Muscle of arm (tissue), 12 donors: ENCODE measurements around the gene MRFAP1L1. TPM values are rescaled to one million over a fixed set of nuclear protein-coding genes. Genes with fewer than 3 reads are reported as not detected.

Experiments used
- DNase-seq: peaks from one replicate; pipeline ENCODE4 v3.0.0-alpha.2; 2013
- polyA plus RNA-seq, 12 donors: library from polyadenylated mRNA; unstranded; fragments of 120-200 nt; gene quantifications; one replicate each; pipeline ENCODE4 v1.2.1, GENCODE V29; 2013; ENCODE audit not compliant: insufficient read length in 12 of 12

Gene MRFAP1L1
- polyA plus RNA-seq, 12 donors: 50.4 to 76.4 (median 58.7) TPM; not detected in 1

DNA sequence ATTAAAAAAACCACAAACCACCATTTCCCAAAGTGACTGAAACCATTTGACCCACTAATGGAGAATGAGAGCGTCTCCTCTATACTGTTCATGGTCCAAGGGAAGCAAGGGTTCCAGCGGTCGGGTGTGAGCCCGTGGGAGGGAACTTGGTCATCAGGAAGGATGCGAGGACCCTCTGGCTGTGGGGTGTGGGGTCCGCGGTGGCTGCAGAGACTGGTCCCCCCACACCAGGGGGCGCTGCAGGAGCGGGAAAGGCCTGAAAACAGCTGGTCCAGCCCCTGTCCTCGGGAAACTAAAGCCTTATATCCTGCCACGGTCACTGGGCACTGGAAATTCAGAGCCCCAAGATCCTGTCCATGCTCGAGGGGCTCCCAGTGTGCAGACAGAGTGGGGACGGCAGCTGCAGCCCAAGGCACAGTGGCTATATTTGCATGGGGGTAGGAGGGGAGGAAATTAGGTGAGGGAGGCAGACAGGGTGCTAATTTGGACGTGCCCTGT is 10.6 kb upstream of the MRFAP1L1 start:
- peak; percentile 78 for DNase-seq

DNA sequence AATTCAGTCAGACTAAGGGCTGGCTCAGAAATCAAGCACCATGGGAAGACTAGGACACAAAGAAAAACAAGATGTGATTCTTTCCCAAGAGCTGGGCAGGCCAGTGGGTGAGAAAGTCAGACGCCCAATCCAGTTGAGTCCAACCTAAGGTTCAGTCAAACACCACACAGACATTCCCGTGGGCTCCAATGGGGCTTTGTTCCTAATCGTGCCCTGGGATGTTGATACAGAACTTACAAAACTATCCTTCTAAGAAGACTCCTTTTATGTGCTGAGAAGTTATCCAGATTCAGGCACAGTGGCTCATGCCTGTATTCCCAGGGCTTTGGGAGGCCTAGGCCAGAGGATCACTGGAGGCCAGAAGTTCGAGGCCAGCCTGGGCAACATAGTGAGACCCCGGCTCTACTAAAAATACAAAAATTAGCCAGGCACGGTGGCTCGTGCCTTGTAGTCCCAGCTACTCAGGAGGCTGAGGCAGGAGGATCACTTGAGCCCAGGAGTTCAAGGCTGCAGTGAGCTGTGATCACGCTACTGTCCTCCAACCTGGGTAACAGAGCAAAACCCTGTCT is 10.0 kb upstream of the MRFAP1L1 start:
- DNase-seq: no peak

DNA sequence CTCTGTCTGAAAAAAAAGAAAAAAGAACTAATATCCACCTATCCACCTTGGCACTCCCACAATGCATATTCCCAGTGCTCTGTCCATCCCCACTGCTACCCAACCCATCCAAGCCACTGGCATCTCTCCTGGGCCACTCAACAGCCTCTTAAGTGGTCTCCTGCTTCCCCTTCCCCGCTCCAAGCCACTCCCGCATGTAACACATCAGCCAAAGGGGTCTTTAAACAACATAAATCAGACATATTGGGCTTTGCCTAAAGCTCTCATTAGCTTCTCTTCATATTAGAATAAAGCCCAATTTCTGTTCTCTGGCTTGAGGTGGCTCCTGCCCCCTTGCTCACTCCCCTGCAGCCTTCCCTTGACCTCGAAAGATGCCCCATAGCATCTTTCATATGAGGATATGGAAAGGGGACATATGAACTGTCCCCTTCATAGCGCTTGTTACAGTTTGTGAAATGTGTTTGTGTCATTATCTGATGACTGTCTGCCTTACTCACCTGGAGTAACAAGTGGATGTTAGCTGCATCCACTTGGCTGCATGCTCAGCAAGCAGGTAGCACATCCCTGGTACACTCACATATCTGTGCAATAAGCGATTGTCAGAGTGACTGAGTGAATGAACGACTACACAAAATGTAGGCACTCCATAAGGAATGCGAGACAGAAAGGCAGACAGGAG is 9.4 kb upstream of the MRFAP1L1 start:
- no peak for DNase-seq

DNA sequence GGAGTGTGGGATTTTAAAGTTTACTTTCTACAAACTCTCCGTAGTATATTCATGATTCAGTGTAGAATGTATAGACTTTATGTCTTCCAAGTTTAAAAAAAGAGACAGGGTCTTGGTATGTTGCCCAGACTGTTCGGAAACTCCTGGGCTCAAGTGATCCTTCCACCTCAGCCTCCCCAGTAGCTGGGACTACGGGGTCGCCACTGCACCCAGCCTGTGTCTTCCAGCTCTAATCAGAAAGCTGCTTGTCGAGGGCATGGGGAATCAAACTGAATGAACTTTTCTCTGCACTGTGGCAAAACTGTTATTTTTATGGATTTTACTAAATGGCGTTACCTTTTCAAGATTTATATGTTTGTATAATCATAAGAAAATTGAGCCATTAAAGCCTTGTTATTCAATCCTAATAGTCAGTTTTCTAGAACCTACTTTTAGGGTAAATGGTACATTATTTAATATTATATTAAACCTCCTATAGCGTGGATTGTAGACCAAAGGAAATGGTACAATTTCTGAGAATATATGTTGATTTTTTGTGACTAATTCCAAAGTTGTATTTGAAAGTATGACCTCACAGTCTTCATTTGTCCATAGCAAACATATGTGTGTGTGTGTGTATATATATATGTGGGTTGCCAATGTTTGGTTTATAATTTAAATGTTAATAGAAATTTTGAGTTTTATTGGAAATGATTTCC is 7.4 kb upstream of the MRFAP1L1 start:
- DNase-seq: no peak

DNA sequence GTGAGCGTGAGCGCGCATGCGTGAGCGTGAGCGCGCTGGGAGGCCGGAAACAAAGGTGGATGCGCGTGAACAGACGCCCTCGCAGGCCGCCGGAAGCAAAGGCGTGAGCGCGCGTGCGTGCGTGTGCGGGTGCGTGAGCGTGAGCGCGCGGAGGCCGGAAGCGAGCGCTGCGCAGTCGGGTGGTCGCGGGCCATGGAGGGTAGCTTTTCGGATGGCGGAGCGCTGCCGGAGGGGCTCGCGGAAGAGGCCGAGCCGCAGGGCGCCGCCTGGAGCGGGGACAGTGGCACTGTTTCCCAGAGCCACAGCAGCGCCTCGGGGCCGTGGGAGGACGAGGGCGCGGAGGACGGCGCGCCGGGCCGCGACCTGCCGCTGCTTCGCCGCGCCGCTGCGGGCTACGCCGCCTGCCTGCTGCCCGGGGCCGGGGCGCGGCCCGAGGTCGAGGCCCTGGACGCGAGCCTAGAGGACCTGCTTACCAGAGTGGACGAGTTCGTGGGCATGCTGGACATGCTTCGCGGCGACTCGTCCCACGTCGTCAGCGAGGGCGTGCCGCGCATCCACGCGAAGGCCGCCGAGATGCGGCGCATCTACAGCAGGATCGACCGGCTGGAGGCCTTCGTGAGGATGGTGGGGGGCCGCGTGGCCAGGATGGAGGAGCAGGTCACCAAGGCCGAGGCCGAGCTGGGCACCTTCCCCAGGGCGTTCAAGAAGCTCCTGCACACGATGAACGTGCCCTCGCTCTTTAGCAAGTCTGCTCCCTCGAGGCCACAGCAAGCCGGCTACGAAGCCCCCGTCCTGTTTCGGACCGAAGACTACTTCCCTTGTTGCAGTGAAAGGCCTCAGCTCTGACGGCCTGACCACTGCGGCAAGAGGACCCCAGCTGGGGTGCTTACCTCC is 6.6 kb upstream of the MRFAP1L1 start, which contains the start of gene BLOC1S4:
Gene BLOC1S4, plus strand, starts transcription at position 157 of the 894 bp plus-strand sequence. Its CDS starts 36 bp downstream, at position 193.
- DNase-seq: peak; percentile 94

DNA sequence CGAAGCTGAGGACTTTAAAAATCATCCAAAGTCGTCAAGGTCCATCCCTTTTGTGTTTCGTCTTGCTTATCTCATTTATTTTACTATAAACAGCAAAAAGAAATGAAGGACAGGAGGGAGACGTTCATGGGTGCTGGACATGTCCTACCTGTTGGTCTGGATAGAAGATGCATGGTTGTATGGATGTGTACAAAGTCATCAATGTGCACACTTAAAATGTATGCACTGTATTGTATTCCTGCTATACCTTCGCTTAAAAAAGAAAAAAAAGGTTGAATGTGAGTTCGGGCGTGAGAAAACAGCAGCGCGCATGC is 6.0 kb upstream of the MRFAP1L1 start:
- DNase-seq: no peak

DNA sequence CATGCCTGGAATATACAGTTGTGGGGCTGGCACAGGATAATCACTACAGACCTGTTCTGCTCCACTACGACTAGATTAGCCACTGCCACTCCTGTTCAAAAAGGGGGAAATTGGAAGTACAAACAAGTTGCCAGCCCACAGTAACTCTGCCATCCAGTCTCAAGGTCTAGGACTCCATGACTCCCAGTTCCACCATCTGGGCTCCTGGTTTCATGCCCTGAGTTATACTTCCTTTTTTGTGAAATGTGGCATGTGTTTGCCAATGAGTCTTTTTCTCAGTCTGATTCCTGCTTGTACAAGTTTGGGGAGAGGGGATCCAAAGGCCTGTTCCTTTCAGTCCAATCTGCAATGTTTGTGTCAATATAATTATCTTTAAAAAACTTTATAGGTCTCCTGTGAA is 5.3 kb upstream of the MRFAP1L1 start:
- no peak for DNase-seq

DNA sequence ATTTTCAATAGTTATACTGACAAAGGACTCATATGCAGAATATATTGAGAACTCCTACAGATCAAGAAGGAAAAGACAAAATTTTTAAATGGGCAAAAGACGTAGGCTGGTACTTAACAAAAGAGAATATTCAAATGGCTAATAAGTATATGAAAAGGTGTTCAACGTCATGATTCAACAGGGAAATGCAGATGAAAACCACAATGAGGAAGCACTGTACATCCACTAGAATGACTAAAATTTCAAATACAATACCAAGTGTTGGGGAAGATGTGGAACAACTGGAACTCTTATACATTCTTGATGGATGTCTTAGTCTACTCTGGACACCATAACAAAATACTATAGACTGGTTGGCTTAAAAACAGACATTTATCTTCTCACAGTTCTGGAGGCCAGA is 1.3 kb upstream of the MRFAP1L1 start:
- DNase-seq: no peak

DNA sequence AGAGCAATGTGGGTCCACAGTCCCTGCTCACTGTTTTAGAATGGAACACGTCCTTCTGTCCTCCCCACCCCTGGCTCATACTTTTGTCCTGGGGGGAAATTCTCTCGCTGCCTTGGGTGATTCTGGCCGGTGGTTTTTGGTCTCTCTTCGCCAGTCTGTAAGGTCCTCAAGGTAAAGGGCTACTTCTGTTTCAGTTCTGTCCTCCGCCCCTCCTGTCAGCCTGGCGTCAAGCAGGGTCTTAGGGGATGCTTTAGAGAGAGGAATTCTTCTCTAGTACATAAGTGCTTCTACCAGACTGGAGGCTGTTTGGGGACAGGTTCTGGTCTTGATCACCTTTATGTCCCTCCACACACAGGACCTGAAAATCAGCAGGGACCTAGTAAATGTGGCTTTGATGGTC is 617 bp upstream of the MRFAP1L1 start:
- DNase-seq: no peak

DNA sequence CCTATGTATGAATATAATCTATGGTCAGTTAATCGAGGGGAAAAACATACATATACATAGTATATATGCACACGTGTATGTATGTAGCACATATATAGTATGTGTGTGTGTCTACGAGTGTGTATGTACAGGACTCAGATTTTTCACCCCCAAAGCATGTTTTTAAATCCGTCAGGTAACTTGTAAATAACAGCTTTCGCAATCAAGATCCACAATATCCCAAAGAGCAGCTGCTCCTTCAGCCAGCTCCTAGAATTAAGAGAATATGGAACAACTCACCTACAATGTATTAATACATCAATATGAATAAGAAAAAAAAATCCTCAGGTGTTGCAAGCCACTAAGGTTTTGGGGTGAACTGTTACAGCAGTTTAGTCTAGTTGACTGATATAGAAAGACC is 3.5 kb downstream of the MRFAP1L1 start:
- DNase-seq: no peak

DNA sequence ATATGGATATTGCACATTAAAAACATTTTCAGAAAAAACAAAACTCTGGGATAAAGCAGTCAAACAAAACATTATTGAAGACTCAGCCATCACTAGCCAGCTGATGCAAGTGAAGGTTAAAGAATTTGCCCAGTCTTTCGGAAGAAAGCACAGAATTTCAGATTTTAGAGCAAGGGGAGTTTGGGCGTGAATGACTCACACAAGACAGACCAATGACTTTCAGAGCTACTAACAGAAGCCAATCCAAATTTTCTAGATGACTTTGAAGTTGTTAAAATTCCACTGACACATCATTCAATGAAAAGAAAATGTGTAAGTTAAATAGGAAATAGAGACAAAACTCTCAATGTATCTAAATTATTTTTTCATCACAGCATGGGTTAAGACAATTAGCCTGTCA is 4.0 kb downstream of the MRFAP1L1 start:
- DNase-seq: no peak

DNA sequence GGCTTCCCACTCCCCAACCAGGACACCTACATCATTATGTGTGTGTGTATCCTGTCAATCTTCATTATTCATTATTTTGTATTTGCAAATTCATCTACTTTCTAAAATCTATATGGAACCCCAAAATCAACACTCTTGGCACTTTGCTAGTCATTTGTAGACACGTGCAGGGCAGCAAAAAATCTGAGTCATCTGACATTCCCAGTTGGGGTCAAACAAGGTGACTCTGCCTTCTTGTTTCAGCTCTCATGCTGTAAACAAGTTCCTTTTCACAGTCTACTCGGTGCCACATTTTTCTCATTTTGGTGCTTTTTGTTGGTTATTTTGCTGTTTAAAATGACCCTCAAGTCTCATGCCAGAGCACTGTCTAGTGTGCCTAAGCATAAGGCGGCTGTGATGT is 5.9 kb downstream of the MRFAP1L1 start:
- no peak for DNase-seq

DNA sequence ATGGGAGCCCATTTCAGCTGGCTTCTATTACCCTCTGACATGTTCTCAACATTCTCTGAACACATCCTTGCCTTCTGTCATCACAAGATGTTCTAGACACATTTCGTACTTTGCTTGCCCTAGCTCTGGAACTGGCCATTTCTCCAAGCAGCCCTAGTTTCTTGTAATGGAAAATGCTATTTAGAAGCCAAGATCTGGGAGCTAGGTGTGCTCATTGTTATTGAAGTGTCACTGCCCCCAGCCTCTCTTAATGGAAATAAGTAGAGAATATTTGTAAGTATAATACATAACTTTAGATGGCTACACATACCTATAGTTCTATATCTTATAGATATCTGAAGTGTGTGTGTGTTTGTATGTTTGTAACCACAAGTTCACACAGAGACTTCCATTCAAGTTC is 6.9 kb downstream of the MRFAP1L1 start:
- DNase-seq: no peak

DNA sequence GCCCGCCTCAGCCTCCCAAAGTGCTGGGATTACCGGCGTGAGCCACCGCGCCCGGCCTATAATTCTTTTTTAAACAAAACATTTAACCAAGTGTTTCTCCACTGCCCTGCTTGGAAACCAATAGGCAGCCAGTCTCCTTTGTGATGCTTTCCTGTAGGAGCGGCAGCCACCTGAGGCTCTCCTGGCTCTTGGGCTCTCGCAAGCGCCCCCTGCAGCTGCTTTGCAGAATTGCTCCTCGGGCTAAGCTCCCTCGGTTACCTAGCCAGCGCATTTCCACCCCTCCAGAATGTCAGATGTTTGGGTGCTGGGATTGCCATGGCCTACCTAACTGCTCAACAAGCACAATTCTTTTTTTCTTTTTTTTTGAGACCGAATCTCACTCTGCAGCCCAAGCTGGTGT is 8.3 kb downstream of the MRFAP1L1 start:
- no peak for DNase-seq

DNA sequence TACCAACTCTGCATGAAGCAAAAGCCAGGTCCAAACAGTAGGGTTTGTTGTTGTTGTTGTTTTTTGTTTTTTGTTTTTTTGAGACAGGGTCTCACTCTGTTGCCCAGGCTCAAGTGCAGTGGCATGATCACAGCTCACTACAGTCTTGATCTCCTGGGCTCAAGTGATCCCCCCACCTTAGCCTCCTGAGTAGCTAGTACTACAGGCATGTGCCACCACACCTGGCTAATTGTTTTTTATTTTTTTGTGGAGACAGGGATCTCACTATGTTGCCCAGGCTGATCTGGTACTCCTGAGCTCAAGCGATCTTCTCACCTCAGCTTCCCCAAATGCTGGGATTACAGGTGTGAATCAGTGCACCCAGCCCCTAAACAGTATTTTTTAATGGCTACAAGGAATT is 9.8 kb downstream of the MRFAP1L1 start:
- DNase-seq: no peak

DNA sequence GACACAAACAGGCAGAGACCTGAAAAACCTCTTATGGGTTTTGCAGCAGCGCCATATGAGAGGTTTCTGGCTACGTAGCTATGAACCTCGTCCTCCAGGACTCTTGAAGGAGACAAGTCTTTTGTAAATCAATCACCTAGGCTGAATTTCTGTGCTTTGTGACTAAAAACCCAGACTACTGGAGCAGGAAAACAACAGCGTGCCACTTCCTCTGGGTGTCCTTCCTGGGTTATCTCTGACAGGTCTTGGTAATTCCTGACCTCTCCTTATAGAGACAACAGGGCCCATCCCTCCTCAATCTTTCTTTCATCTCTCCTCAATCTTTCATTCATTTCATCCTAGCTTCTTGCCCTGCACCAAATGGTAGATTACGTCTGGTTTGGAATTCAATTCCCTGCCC is 10.3 kb downstream of the MRFAP1L1 start:
- DNase-seq: no peak

DNA sequence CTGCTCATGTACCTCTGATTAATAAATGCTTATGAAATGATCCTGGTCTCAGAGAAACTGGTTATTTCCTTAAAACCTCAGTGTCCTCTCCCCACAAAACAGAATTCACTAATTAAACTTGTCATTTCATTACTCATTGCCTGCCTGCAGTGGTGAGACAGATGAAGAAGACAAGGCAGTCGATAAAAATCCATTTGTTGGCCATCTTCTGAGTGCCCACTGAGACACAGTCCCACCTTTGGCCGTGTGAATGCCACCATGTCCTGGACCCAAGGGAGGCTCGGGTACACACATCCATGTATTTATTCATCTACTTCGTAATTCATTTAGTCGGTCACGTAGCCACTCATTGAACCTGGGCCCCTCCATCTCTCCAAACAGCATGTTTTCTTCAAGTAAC is 12.5 kb downstream of the MRFAP1L1 start:
- DNase-seq: no peak

DNA sequence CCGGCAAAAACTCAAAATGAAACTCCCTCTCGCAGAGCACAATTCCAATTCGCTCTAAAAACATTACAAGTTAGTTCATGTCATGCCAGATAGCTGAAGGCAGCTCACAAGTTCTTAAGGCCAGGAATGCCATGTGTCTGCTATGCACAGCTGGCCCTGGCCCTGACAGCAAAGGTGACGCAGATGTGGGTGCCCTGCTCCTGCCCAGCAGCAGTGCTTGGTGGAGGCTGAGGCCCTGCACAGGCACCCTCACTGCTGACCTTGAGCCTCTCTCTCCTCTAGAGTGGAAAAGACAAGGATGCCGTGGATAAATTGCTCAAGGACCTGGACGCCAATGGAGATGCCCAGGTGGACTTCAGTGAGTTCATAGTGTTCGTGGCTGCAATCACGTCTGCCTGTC is 13.1 kb downstream of the MRFAP1L1 start:
- DNase-seq: no peak

DNA sequence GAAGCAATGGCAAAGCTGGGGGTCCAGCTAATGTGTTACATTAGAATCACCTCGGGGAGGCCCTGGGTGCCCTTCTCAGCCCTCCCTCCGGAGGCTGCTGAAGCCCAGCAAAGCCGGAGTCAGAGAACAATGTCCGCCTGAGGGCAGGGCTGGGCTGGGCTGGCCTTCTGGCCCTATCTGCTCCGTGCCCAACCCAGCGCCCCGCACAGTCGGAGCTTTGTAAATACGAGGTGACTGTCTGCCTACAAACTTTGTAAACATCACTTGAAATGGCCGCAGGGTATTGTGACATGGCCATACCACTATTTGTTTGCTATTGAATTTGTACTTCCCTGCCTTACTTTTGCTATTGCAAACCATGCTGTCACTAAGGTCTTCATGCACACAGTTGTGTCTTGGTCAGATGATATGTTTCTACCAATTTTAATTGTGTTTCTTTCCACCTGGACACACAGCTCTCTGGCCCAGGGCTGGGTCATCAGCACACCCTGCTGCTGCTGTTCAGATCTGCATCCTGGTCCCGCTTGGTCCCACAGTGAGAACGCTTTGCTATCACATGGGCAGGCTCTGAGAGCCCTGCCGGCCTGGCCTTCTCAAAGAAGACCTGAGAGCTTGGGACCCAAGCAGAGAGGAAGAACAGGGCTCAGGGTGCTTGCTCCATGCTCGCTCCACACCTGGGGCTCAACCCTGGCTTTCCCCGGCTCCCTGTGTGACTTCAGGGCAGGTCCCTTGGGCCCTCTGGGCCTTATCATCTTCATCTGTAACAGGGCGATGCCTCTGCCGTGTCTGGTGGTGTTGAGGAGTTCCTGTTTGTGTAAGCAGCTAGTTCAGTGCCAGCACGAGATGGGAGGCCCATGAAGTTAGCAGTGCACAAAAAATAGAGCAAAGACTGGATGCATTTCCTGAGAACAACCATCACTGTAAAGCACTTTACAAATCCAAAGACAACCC is 13.7 kb downstream of the MRFAP1L1 start:
- DNase-seq: no peak

DNA sequence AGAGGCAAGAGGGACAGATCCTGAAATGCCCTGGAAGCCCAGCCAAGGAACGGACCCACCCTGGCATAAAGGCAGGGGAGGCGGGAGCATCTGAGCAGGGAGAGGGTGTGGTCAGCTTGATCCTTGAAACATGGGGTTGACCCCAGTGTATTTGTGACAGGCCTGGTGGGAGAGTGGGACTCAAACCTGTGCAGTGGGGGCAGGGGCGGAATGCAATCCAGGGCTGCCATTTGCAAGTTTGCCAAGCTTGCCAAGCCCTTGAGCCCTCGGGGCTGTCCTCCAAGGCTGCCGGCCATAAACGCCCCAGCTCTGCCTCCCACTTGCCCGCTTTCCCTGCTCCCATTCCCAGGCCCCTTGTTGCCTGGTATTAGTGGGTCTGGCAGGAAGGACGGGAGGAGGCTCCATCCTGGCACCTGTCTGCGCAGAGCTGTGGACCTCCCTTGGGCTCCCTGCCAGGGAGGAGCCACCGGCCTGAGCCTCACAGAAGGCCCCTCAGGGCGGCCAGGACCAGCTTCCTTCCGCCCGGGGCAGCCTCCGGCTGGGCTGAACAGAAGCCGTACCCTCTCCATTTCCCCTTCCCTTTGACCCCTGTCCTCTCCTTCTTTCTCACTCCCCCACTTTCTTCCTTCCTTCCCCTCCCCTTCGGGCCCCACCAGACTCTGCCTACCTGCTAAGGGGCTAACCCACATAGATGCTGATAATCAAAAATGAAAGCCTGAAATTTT is 15.3 kb downstream of the MRFAP1L1 start:
- DNase-seq: no peak
